GM12801 (cell line): ENCODE data around the gene RTKN.

Experiments
- TF ChIP-seq, protein P1 (sequence below): IDR thresholded peaks from one replicate; pipeline ENCODE4 v1.5.1; 2011; ENCODE audit warnings: control low read depth; ENCODE audit not compliant: insufficient read length; ENCODE audit errors: extremely low read depth

Gene RTKN

DNA sequence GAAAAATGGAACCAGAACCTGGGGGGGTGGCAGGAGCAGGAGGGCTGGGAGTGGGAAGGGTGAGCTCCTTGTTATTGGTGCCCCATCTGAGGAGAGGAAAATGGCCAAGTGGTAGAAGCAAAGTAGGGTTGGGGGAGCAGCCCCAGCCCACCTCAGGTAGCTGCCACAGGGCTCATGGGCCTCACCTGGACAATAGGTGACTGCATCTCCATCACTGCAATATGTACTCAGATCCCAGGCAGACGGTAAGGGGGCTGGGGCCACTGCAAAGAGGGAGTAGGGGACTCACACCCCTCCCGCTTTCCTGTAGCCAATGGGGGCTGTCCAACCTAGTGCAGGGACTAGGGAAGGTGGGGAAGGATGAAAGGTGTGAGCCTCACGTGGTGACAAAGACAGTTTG lies 24.5 kb downstream of the RTKN start:
- TF ChIP-seq, protein P1, sequence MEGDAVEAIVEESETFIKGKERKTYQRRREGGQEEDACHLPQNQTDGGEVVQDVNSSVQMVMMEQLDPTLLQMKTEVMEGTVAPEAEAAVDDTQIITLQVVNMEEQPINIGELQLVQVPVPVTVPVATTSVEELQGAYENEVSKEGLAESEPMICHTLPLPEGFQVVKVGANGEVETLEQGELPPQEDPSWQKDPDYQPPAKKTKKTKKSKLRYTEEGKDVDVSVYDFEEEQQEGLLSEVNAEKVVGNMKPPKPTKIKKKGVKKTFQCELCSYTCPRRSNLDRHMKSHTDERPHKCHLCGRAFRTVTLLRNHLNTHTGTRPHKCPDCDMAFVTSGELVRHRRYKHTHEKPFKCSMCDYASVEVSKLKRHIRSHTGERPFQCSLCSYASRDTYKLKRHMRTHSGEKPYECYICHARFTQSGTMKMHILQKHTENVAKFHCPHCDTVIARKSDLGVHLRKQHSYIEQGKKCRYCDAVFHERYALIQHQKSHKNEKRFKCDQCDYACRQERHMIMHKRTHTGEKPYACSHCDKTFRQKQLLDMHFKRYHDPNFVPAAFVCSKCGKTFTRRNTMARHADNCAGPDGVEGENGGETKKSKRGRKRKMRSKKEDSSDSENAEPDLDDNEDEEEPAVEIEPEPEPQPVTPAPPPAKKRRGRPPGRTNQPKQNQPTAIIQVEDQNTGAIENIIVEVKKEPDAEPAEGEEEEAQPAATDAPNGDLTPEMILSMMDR: no peak

- TF ChIP-seq, protein P1: no peak
These were observed 25.0 kb downstream of the RTKN start for GRCh38 chr2:74416778-74417177.

DNA sequence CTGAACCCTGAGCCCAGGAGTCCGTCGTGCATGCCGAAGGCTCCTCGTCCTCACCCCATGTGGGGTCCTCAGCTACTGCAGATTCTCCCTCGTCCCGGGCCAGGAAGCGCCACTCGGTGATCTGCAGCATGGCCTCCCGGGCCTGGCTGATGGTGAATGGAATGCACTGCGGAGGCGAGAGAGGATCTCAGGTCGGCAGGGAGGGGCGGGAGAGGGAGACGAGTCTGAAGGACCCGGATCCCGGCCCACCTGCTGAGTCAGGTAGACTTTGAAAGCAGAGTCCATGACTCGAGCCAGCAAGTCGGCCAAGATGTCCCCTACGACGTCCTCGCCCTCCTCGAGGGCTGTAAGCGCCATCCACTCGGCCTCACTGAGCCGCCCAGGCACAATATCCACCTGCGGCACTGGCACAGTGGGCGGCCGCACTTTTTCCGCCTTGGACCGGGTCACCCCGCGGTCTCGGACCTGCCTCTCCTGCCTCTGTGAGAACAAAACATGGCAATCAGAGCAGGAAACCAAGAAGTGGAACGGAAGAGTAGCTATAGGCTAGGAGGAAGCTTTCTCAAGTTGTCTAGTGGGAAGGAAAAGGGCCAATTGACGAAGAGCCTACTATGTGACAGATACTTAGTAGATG lies 25.9 kb downstream of the RTKN start:
- TF ChIP-seq, protein P1: no peak

DNA sequence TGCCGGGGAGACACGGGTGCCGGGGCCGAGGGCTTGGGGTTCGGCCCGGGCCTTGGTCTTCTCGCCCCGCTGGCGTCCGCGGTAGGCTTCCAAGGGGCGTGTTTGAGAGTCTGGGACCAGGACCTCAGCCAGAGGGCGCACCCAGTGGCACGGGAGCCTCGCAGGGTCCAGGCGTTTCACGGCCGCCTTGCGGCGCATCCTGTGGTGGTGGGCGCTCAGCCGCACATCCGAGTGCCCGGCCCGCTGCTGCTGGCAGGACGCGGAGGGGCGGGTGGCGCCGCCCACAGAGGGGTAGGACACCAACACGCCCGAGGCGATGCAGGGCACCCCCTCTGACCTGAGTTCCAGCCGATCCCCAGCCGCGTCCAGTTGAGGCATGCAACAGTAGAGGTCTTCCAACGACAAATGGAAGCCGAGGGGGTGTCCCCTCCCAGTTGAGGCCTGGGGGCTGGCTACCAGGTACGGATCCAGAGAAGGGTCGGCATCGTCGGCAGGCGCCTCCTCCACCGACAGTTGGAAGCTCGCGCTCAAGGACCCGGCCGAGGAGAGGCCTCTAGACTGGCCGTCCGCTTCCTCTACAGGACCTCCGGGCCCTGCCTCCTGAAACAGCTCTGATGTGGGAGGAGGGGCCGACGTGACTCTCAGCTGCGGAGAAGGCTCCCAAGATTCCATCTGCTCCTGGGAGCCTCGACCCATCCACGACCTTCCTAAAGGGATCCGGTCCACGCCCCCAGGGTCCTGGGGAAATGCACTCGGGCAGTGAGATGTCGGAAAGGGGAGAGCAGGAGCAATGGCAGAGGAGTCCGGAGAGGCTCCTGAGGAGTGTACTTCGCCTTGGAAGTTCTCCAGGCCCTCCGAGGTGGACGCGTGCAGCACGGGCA lies 26.6 kb downstream of the RTKN start:
- TF ChIP-seq, protein P1: no peak

DNA sequence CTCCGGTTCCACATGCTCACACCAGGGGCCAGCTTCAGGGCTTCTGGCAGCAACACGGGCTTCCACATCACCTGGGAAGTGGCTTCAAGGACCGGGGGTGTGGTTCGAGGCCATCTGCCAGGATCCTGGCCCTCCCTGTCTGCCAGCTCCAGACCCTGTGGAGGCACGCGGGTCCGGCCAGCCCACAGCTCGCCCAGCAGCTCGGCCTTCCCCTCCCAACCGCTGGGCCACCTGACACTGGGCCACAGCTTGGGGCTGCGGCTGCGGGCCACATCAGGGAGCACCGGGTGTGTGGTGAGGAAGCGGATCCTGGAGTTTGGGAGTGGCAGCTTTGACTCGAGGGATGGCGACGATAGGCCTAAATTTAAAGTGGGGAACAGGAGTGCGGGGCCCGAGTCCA lies 27.3 kb downstream of the RTKN start:
- TF ChIP-seq, protein P1: no peak

- TF ChIP-seq, protein P1: no peak
These were observed 28.6 kb downstream of the RTKN start for GRCh38 chr2:74413001-74413698.

DNA sequence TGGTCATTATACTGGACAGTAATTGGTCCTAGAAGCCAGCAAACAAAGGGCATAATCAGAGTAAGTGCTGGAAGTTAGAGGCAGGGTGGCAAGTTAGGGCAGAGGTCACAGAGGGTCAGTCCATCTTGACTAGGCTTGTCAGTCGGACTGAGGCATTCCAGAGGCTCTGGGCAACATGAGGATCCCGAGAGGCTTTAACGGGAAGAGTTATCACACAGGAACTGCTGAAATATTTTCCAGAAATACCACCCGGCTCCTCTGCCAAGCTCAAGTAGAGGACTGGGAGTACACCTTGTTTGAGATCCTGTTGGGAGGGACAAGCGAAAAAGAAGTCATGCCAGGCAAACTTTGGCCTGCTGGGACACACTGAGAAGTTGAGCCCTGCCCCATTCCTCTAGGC lies 34.1 kb downstream of the RTKN start:
- TF ChIP-seq, protein P1: no peak
